GM21619 (cell line): Measurements from ENCODE around the gene TMEM231.

Source experiments
- ATAC-seq: cut with Tn5 transposase; IDR thresholded peaks from one replicate; pipeline ENCODE4 v1.9.1; 2021; ENCODE audit not compliant: unreplicated experiment

Gene TMEM231

GRCh38 chr16:75494184-75494583 is 61.9 kb downstream of the TMEM231 start:
- ATAC-seq, result no peak

- no peak for ATAC-seq
These were observed 64.2 kb downstream of the TMEM231 start for GRCh38 chr16:75491876-75492275.

GRCh38 chr16:75488322-75488721 is 67.7 kb downstream of the TMEM231 start:
- no peak for ATAC-seq
